ENCODE measurements around the gene MRPS21.
"Not testable (repeated sequence)": the region's sequence is repeated elsewhere in the genome, so short reads cannot be mapped to it uniquely, and the experiment has no call there.

The MRPS21 gene

DNA sequence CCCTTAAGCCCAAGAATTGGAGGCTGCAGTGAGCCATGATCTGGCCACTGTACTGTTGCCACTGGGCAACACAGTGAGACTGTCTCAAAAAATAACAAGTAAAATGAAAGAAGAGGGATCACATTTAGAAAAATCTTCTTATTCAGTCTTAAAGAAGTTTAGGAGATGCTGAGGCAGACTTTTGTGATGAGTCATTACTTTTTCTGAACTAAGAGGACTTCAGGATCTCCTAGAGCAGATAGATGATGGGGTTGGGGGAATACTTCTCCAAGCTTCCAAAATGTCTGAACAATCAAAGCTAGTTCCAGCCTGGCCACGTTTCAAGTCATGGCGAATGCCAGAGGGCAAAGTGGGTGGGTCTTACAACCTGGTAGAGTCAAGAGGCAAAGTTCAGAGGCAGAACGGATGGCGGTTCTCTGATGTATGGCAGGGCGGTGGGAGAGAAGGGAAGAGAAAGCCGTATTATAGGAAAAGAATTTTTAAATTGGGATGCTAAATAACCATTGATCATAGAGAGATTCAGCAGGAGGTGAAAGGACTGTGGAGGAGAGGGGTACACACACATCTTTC lies 13.4 kb upstream of the MRPS21 start:
- intact Hi-C loops (cut with DNase I), result loop anchor here (10.0 kb wide), 1 partner anchor 45 kb away; the partner anchor contains the start of gene ANP32E
- DNase-seq, result no peak

DNA sequence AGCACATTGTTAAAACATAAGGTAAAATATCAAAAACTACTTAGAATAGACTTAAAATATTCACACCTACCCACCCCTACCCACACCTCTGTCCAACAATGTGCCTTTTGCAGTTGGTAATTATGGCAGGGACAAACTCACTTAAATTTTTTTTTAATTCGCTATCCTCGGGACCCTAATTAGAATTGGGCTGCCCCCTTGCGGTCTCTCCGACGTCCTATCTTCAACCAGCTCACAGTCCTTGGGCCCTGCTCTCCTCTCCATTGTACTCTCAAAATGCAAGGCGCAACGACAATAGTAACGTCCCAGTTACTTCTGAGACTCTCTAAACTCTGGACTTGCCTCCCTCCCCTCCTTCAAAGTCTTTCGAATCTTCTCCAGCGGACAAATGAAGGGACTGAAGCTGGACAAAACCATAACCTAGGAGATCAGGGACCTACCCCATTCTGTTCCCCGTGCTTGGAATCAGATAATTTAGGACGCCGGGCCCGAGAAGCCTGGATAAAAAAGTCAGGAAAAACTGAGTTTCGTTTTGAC lies 12.4 kb upstream of the MRPS21 start:
- DNase-seq, result peak in 8 of 10 donors; percentile 55 to 94 (median 74)
- intact Hi-C loops (cut with DNase I), result loop anchor here (1.0 to 10.0 kb wide), 2 partner anchors 24 to 46 kb away; partner anchors contain the start of genes ANP32E and CA14

DNA sequence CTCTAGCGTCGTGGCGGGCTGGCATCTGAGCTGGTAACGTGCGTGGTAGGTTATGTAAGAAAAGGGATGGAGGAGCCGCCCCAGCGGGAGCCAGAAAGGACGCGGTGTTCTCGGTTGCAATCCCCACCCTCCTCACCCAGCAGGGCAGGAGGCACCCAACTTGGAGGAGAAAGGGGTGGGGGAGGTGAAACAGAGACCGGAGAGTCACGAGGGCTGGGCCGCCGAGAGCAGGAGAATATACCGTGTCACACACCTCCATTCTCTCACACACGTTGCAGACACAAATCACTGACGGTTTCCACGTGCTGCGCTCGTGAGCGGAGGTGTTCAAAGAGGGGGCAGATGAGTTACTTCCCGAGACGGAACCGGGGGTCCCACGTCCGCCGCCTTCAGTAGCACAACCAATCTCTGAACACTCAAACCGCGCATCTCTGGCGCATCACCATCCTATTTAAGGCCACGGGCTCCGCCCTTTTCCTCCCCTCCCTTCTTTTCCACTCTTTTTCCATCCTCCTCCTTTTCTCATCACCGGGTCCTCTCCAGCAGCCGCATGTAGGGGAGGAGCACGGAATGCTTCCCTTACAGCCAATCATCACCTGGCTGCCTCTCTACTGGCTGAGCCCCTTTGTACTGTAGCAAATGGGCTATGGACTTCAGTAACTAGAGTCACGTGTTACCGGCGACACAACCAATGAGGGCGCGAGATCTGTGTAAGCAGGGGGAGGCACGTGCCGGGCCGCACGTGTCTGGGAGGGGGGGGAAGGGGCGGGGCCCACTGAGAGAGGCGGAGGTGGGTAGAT lies 11.7 kb upstream of the MRPS21 start, which contains the start of gene CIART:
Gene CIART (plus strand): TSS at position 797 of the 800 bp plus-strand sequence. CDS start 714 bp downstream, outside the sequence.
- peak; percentile 84 to 99 (median 94) for DNase-seq
- intact Hi-C loops (cut with DNase I), result loop anchor here (1.0 to 10.0 kb wide), 2 partner anchors 25 to 47 kb away; partner anchors contain the start of genes ANP32E and CA14

DNA sequence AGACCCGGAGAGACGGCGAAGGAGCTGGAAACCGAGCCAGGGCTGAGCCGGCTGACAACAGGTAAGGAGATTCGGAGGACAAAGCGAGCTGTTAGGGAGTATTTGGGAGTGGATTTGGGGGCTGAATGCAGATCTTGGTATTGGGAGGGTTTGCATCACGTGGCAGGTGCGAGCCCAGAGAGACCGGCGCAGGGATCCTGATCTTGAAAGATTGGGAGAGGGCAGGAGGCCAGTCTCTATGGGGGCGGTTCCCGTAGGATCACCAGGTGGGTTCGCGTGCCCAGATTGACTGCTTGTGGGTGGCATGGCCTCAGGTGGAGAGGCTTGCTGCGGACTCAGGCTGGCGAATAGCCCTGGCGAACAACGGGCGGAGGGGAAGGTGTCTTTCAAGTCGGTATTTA lies 11.1 kb upstream of the MRPS21 start:
- DNase-seq, result peak in 4 of 10 donors; percentile 17 to 87 (median 62)
- intact Hi-C loops (cut with DNase I), result loop anchor here (10.0 kb wide), 1 partner anchor 48 kb away; the partner anchor contains the start of gene ANP32E

DNA sequence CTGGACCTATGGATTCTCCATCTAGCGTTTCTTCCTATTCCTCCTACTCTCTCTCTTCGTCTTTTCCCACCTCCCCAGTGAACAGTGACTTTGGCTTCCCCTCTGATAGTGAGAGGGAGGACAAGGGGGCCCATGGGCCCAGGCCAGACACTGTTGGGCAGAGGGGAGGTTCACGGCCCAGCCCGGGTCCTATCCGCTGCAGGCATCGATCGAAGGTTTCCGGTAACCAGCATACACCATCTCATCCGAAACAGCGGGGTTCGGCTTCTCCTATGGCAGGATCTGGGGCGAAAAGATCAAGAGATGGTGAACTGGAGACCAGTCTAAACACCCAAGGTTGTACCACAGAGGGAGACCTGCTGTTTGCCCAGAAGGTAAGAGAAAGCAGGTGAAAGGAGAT lies 10.4 kb upstream of the MRPS21 start:
- intact Hi-C loops (cut with DNase I), result loop anchor here (10.0 kb wide), 1 partner anchor 48 kb away; the partner anchor contains the start of gene ANP32E
- no peak for DNase-seq

DNA sequence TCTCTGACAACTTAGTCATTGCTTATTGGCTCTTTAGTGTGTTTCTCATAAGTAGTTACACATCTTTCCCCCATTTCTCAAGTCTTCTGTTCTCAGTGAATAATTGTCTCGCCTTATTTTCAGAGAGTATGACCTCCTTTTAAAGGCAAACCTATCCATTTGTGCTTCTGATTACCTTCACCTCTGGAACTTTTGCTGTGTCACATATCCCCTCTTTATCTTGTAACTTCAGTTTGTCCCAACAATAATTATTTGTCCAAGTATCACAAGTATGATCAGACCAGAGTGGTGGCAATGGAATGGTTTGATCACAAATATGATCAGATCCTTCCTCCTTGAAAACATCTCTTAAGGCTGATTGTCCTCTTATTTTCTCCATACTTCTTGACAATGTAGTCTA lies 5.3 kb upstream of the MRPS21 start:
- DNase-seq, result no peak
- intact Hi-C loops (cut with DNase I), result loop anchor here (10.0 kb wide), 1 partner anchor 54 kb away; the partner anchor contains the start of gene ANP32E

DNA sequence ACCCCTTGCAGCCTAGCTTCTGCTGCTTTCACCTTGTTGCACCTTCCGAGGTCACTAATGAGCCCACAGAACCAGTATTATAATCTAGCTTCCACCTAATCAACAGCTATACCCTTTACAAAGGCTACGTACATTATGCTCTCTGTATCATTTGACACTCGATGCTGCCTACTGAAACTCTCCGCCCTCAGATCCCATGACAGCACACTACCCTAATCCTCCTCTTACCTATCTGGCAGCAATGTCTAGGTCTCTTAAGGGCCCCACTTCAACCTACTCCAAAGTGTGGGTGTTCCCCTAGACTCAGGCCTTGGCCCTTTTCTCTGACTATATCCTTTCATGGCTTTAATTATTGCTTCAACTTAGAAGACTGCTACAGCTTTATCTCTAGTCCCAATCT lies 4.8 kb upstream of the MRPS21 start:
- intact Hi-C loops (cut with DNase I), result loop anchor here (10.0 kb wide), 1 partner anchor 54 kb away; the partner anchor contains the start of gene ANP32E
- no peak for DNase-seq

DNA sequence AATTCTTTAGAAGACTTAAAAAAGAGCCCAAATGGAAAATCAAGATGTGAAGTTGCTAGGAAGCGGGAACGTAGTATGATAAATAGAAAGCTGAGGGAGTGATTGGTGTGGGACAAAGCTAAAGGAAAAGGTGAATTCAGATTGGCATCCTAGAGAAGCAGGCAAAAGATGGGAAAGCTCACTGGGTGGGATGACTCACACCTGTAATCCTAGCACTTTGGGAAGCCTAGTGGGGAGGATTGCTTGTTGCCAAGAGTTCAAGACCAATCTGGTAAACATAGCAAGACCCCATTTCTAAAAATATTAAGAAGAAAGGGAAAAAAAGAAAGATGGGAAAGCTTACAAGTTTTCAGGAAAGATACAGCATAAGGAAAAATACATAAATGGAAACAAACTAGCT lies 1.8 kb downstream of the MRPS21 start:
- intact Hi-C loops (cut with DNase I), result no loop called here
- no peak for DNase-seq

DNA sequence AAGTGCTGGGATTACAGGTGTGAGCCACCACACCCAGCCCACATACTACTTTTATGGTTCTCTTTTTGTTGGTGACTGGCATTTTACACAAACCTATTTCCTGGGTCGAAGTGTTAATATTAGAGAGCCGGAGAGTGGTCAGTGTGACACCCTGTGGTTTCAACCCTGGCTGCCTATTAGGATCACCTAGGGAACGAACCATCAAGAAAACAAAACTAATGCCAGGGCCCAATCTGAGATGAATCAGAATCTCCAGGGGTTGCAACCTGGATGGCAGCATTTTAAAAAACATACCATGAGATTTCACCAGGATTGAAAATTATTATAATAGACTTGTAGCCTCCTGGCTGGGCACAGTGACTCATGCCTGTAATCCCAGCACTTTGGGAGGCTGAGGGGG lies 6.1 kb downstream of the MRPS21 start:
- intact Hi-C loops (cut with DNase I), result no loop called here
- DNase-seq, result peak in 1 of 10 donors; percentile 12

DNA sequence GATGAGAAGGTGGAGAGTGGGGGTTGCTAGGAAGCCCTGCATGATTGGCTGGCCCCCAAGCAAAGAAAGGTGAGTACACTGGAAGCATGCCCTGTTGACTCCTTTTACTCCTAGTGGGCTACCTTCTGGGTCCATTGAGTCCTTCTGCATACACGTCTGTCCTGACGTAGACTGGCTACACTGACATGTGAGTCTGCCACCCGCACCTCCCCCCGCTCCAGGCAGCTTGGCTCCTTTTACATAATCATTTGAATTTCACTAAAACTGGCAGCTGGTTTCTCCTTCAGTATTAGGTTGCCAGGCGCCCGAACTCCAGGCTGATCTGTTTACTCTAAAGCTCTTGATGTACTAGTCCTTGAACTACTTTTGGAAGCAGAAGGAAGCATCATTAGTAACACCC lies 8.7 kb downstream of the MRPS21 start:
- DNase-seq, result peak; percentile 24 to 95 (median 72)
- intact Hi-C loops (cut with DNase I), result no loop called here

DNA sequence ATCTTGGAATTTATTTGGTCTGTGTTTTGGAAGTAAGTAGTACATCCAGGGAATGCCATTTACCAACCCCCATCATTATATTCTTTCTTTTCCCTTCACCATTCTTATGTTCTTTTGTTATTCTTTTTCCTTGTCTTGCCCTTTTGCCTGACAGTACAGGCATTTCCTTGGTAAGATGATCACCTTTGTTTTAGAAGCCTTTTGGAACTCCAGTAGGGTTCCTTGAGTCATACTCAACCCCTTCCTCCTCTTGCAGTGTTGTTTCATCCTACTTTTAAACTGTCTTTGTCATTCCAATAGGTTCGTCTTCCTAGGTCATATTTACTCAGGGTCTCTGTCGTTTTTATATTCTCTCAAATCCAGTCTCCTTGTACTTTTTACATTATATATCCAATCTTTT lies 9.2 kb downstream of the MRPS21 start:
- intact Hi-C loops (cut with DNase I), result no loop called here
- no peak for DNase-seq

DNA sequence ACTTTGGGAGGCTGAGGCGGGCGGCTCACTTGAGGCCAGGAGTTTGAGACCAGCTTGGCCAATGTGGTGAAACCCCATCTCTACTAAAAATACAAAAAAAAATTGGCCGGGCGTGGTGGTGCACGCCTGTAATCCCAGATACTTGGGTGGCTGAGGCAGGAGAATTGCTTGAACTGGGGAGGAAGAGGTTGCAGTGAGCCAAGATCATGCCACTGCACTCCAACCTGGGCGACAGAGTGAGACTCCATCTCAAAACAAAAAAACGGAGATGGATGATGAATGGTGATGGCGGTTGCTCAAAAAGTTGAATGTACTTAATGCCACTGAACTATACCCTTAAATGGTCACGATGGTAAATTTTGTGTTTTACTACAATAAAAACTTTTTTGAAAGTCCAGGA lies 14.9 kb downstream of the MRPS21 start:
- DNase-seq; intact Hi-C loops (cut with DNase I): not testable (repeated sequence)

DNA sequence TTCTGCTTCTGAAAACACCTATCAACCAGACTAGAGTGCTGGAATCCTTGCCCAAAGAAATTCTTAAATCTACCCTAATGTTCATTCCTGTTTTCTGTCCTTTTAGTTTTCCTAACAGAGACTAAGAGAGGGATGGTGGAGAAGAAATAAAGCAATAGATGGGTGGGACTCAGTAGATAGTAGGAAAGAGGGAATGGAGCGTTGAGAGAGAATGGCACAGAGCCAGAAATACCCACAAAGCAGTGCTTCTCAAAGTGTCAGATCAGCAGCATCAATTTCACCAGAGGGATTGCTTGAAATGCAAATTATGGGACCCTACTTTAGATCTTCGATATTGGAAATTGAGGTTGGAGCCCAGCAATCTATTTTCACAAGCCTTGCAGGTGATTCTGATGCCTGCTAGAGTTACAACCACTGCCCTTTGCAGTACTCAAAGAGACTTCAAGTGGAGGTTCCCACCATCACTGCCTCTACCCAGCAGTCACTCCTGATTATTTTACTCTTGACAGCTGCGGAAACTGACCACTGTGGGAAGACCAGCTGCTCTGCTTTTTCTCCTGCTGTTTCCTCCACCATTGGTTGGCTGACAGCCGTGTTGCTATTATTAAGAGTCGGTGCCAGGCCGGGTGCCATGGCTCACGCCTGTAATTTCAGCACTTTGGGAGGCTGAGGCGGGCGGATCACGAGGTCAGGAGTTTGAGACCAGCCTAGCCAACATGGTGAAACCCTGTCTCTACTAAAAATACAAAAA lies 16.3 kb downstream of the MRPS21 start:
- DNase-seq, result no peak
- intact Hi-C loops (cut with DNase I), result no loop called here

DNA sequence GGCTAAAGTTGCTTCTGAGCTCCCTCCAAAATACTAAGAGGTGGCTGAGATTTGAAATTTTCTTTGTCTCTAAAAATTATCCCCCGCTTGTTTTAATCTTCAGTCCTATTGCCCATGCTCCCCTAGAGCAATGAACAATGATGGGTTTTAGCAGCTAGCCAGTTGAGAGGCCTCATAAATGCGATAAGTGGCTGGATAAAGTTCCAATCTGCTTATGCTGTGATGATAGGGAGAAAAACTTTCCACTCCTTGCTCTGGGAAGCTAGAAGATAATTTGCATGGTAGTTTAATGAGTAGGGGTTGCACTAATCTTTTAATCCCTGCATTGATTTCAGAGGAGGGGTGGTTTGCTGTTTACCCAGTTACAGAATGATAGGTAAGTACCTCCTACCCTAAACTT lies 18.1 kb downstream of the MRPS21 start:
- no peak for DNase-seq
- intact Hi-C loops (cut with DNase I), result no loop called here

DNA sequence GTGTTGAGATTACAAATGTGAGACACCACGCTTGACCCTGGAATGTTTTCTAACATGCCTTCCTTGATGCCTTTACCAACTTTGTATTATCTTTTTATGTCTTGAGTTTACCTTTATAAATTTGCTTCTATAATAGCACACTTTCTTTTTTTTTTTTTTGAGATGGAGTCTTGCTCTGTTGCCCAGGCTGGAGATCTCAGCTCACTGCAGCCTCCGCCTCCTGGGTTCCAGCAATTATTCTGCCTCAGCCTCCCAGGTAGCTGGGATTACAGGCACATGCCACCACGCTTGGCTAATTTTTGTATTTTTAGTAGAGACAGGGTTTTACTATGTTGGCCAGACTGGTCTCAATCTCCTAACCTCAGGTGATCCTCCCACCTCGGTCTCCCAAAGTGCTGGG lies 21.0 kb downstream of the MRPS21 start:
- intact Hi-C loops (cut with DNase I), result not testable (repeated sequence)
- peak in 1 of 10 donors; percentile 25 for DNase-seq

DNA sequence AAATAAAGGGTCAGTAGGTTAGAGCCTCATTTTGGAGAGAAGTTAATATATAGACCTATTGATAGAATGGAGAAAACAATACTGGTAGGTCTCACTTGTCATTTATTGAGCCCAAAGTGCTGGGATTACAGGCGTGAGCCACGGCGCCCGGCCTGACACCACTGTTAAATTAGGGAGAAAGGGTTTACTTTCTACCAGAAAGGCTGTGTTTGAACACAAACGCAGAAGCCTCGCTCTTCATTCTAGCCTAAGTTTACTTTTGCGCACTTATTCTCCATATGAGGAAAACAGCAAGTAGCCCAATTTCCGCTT lies 27.0 kb downstream of the MRPS21 start:
- intact Hi-C loops (cut with DNase I), result no loop called here
- DNase-seq, result no peak

DNA sequence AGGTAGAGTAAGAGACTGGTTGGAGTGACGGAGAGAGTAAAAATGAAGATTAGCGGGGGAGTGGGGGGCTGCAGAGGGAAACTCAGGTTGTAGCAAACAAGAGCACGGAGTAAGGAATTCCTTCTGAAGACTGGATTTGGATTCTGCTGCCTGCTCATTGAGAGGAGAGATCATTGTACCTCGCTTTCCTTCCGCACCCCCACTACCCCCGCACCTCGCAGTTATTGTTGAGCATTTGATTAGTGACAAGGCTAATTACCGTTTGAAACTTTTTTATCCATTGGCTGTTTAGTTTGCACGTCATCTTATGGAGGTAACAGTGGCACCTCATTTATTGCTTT lies 28.1 kb downstream of the MRPS21 start:
- no peak for DNase-seq
- intact Hi-C loops (cut with DNase I), result no loop called here

DNA sequence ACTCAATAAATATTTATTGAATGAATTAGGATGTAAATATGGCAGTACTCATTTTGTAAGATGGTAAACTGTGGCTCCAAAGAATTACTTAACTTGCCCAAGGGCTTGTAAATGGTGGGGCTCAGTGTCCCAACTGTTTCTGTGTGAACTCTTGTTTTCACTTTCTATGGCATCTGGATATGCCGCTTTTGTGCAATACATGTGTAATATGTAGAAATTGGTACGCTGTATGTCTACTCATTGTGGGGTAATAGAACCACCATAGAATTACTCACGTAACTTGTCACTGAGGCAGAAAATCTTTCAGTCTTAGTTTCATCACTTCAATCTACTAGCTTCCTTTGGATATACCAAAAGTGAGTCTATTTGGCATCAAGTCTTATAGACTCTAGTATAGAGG lies 28.6 kb downstream of the MRPS21 start:
- intact Hi-C loops (cut with DNase I), result no loop called here
- DNase-seq, result no peak

DNA sequence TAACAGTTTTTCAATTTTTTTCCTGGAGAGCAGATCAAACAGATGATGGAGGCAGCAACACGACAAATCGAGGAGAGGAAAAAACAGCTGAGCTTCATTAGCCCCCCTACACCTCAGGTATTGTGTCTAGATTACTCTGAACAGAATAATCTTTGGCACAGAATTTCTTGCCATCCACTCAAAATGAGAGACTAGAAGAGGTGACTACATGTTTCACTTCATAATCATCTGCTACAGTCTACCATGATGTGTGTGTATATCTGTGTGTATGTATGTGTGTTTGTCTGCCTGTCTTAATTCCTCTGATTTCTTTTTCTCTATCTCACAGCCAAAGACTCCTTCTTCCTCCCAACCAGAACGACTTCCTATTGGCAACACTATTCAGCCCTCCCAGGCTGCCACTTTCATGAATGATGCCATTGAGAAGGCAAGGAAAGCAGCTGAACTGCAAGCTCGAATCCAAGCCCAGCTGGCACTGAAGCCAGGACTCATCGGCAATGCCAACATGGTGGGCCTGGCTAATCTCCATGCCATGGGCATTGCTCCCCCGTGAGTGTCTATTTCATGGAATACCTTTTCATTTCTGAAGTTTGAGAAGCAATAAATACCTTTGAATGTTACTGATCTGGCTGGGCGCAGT lies 39.1 kb downstream of the MRPS21 start:
- DNase-seq, result peak in 4 of 10 donors; percentile 13 to 71 (median 17)
- intact Hi-C loops (cut with DNase I), result no loop called here

DNA sequence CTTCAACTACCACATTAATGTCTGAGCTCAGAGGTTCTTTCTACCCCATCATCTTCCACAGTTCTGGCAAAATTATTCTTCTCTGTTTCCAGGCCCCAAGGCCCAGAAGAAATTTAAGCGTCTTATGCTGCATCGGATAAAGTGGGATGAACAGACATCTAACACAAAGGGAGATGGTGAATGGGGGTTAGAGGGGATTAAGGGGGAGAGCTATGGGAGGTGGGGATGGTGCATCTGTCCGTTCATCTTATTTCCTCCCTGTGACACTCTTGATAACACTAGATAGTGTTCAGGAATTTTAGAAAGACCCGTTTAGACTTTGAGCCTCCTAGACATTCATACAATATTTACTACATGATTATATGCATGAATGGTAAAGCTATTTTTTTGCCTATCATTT lies 52.7 kb downstream of the MRPS21 start:
- intact Hi-C loops (cut with DNase I), result no loop called here
- DNase-seq, result no peak
